Measurements from ENCODE around the gene SNHG17. TPM values are rescaled to one million over a fixed set of nuclear protein-coding genes. Genes with fewer than 3 reads are reported as not detected.
"Not testable (repeated sequence)": the region's sequence is repeated elsewhere in the genome, so short reads cannot be mapped to it uniquely, and the experiment has no call there.

SNHG17 gene
- total and polyA plus RNA-seq, 4 donors, result 17.7 to 46.2 (median 31.2) TPM

- DNase-seq, result peak in 1 of 2 donors; percentile 36
- no peaks in the 10 kb centered on the region for H3K27me3 ChIP-seq (ENCODE audit: control insufficient read depth in 1 of 2, insufficient read depth in 2 of 2, low read length in 1 of 2)
- peaks cover 3 to 24% of the 10 kb centered on the region in 2 donors for H3K36me3 ChIP-seq (ENCODE audit: control insufficient read depth in 1 of 2, insufficient read depth in 2 of 2, low read length in 1 of 2)
- 90 to 91% methylated on average over 9 of the region's 9 CpGs for WGBS, 2 donors
- H3K9me3 ChIP-seq (ENCODE audit: control insufficient read depth, low read length), result no peaks in the 10 kb centered on the region
- H3K4me3 ChIP-seq (ENCODE audit: low read length in 2 of 2), result no peak overlapping the region
- intact Hi-C loops (cut with DNase I), result no loop called here
- ATAC-seq (ENCODE audit: low FRiP score), result no peak
- no peak overlapping the region for H3K27ac ChIP-seq (ENCODE audit: low read depth in 1 of 2, low read length in 2 of 2)
- H3K4me1 ChIP-seq (ENCODE audit: control insufficient read depth in 1 of 2, insufficient read depth in 2 of 2, low read length in 2 of 2), result no peaks in the 10 kb centered on the region
These were observed 14.6 kb downstream of the SNHG17 start for GRCh38 chr20:38420388-38421085.

GRCh38 chr20:38418509-38419204, 16.5 kb downstream of the SNHG17 start:
- Histone ChIP-seq H3K9me3 (ENCODE audit: control insufficient read depth, low read length) (no peaks in the 10 kb centered on the region), H3K4me3 (ENCODE audit: low read length in 2 of 2) (no peak overlapping the region), H3K36me3 (ENCODE audit: control insufficient read depth in 1 of 2, insufficient read depth in 2 of 2, low read length in 1 of 2) (peaks cover 3 to 21% of the 10 kb centered on the region in 2 donors), H3K4me1 (ENCODE audit: control insufficient read depth in 1 of 2, insufficient read depth in 2 of 2, low read length in 2 of 2) (no peaks in the 10 kb centered on the region), H3K27me3 (ENCODE audit: control insufficient read depth in 1 of 2, insufficient read depth in 2 of 2, low read length in 1 of 2) (no peaks in the 10 kb centered on the region), H3K27ac (ENCODE audit: low read depth in 1 of 2, low read length in 2 of 2) (no peak overlapping the region)
- DNase-seq (no peak), ATAC-seq (ENCODE audit: low FRiP score) (peak; percentile 36)
- 51 to 56% methylated on average over 4 of the region's 4 CpGs for WGBS, 2 donors
- intact Hi-C loops (cut with DNase I), result no loop called here

- 91 to 93% methylated on average over 14 of the region's 14 CpGs for WGBS, 2 donors
These were observed 20.2 kb downstream of the SNHG17 start for GRCh38 chr20:38414769-38415450.

DNA sequence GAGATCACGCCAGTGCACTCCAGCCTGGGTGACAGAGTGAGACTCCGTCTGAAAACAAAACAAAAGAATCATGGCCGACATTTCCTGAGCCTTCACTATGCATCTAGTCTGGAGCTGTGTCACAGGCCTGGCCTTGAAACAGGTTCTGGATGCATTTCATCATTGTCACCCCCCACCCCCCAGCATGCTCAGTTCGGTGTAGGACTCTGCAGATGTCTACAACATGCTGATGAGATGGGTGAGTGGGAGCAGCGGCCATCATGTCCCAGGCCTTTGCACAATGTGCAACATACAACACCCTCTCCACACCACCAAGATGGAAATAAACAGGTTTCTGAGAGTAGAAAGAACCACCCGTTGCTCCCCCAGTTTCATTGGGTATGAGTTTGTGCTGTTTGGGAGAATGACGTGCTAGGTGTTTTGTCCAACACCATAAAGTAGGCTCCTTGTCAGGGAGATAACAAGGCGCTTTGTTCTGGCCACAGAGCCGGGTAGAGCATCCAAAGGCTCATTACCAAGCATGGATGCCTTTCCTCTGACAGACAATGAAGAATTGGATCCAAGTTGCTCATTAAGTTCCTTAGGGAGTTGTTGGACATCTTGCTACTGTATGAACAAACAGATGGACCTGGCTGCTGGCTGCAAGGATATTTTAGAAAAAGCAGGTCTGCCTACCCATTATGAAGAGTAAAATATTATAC, 22.1 kb downstream of the SNHG17 start:
- ATAC-seq (ENCODE audit: low FRiP score) (no peak), DNase-seq (no peak)
- no peak overlapping the region for H3K4me3 ChIP-seq (ENCODE audit: low read length in 2 of 2)
- WGBS, 2 donors, result 82 to 84% methylated on average over 9 of the region's 9 CpGs
- no peaks in the 10 kb centered on the region for H3K9me3 ChIP-seq (ENCODE audit: control insufficient read depth, low read length)
- no peaks in the 10 kb centered on the region for H3K4me1 ChIP-seq (ENCODE audit: control insufficient read depth in 1 of 2, insufficient read depth in 2 of 2, low read length in 2 of 2)
- intact Hi-C loops (cut with DNase I), result no loop called here
- H3K27me3 ChIP-seq (ENCODE audit: control insufficient read depth in 1 of 2, insufficient read depth in 2 of 2, low read length in 1 of 2), result no peaks in the 10 kb centered on the region
- H3K36me3 ChIP-seq (ENCODE audit: control insufficient read depth in 1 of 2, insufficient read depth in 2 of 2, low read length in 1 of 2), result peaks cover 0 to 2% of the 10 kb centered on the region in 2 donors
- H3K27ac ChIP-seq (ENCODE audit: low read depth in 1 of 2, low read length in 2 of 2), result no peak overlapping the region

More at GRCh38 chr20:38414769-38415450, 20.2 kb downstream of the SNHG17 start:
- DNase-seq (no peak), ATAC-seq (ENCODE audit: low FRiP score) (no peak)
- Histone ChIP-seq H3K27ac (ENCODE audit: low read depth in 1 of 2, low read length in 2 of 2) (no peak overlapping the region), H3K9me3 (ENCODE audit: control insufficient read depth, low read length) (no peaks in the 10 kb centered on the region), H3K4me1 (ENCODE audit: control insufficient read depth in 1 of 2, insufficient read depth in 2 of 2, low read length in 2 of 2) (no peaks in the 10 kb centered on the region), H3K4me3 (ENCODE audit: low read length in 2 of 2) (no peak overlapping the region), H3K27me3 (ENCODE audit: control insufficient read depth in 1 of 2, insufficient read depth in 2 of 2, low read length in 1 of 2) (no peaks in the 10 kb centered on the region), H3K36me3 (ENCODE audit: control insufficient read depth in 1 of 2, insufficient read depth in 2 of 2, low read length in 1 of 2) (peaks cover 0 to 7% of the 10 kb centered on the region in 2 donors)
- intact Hi-C loops (cut with DNase I), result no loop called here

GRCh38 chr20:38407822-38408221, 27.3 kb downstream of the SNHG17 start:
- H3K36me3 ChIP-seq (ENCODE audit: control insufficient read depth in 1 of 2, insufficient read depth in 2 of 2, low read length in 1 of 2); H3K4me3 ChIP-seq (ENCODE audit: low read length in 2 of 2); ATAC-seq (ENCODE audit: low FRiP score); H3K4me1 ChIP-seq (ENCODE audit: control insufficient read depth in 1 of 2, insufficient read depth in 2 of 2, low read length in 2 of 2); DNase-seq; H3K27ac ChIP-seq (ENCODE audit: low read depth in 1 of 2, low read length in 2 of 2); H3K9me3 ChIP-seq (ENCODE audit: control insufficient read depth, low read length); H3K27me3 ChIP-seq (ENCODE audit: control insufficient read depth in 1 of 2, insufficient read depth in 2 of 2, low read length in 1 of 2): not testable (repeated sequence)
- intact Hi-C loops (cut with DNase I), result loop anchor here (5.0 to 10.0 kb wide), 3 partner anchors 63 to 1206 kb away; partner anchors contain the start of gene LBP (in 1 of the 2)
- WGBS, 2 donors, result 83 to 88% methylated on average over 7 to 9 of the region's 9 CpGs

- no peak overlapping the region for H3K4me3 ChIP-seq (ENCODE audit: low read length in 2 of 2)
- 92 to 94% methylated on average over 15 to 29 of the region's 29 CpGs for WGBS, 2 donors
- no peaks in the 10 kb centered on the region for H3K36me3 ChIP-seq (ENCODE audit: control insufficient read depth in 1 of 2, insufficient read depth in 2 of 2, low read length in 1 of 2)
- no peaks in the 10 kb centered on the region for H3K4me1 ChIP-seq (ENCODE audit: control insufficient read depth in 1 of 2, insufficient read depth in 2 of 2, low read length in 2 of 2)
- no peaks in the 10 kb centered on the region for H3K27me3 ChIP-seq (ENCODE audit: control insufficient read depth in 1 of 2, insufficient read depth in 2 of 2, low read length in 1 of 2)
- no peak overlapping the region for H3K27ac ChIP-seq (ENCODE audit: low read depth in 1 of 2, low read length in 2 of 2)
- DNase-seq, result no peak
- H3K9me3 ChIP-seq (ENCODE audit: control insufficient read depth, low read length), result no peaks in the 10 kb centered on the region
- intact Hi-C loops (cut with DNase I), result loop anchor here (5.0 to 10.0 kb wide), 3 partner anchors 63 to 1205 kb away; partner anchors contain the start of gene LBP (in 1 of the 2)
- ATAC-seq (ENCODE audit: low FRiP score), result no peak
These were observed 27.8 kb downstream of the SNHG17 start for GRCh38 chr20:38407321-38407720.

GRCh38 chr20:38406476-38406875, 28.7 kb downstream of the SNHG17 start:
- ATAC-seq (ENCODE audit: low FRiP score), result no peak
- intact Hi-C loops (cut with DNase I), result loop anchor here (5.0 to 10.0 kb wide), 3 partner anchors 62 to 1204 kb away; partner anchors contain the start of gene LBP (in 1 of the 2)
- DNase-seq, result no peak
- no peak overlapping the region for H3K27ac ChIP-seq (ENCODE audit: low read depth in 1 of 2, low read length in 2 of 2)
- WGBS, 2 donors, result 81 to 82% methylated on average over 5 of the region's 5 CpGs
- H3K27me3 ChIP-seq (ENCODE audit: control insufficient read depth in 1 of 2, insufficient read depth in 2 of 2, low read length in 1 of 2), result no peaks in the 10 kb centered on the region
- H3K4me3 ChIP-seq (ENCODE audit: low read length in 2 of 2), result no peak overlapping the region
- H3K9me3 ChIP-seq (ENCODE audit: control insufficient read depth, low read length), result no peaks in the 10 kb centered on the region
- no peaks in the 10 kb centered on the region for H3K36me3 ChIP-seq (ENCODE audit: control insufficient read depth in 1 of 2, insufficient read depth in 2 of 2, low read length in 1 of 2)
- no peaks in the 10 kb centered on the region for H3K4me1 ChIP-seq (ENCODE audit: control insufficient read depth in 1 of 2, insufficient read depth in 2 of 2, low read length in 2 of 2)

DNA sequence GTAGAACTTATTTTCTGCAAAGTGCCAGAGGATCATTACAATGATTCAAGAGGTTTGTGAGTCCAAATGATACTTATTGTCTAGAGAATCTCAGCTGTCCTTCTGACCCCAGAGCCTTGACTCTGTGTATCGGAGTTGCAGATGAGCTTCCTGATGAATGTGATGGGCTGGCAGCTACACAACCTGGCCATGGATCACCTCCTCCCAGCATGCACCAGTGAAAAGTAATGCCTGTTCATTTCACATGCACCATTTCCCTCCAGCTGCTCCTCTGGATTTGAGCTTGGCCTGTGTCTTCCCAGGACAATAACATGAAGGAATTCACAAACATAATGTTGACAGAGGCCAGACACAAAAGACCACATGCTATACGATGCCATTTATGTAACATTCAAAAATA, 30.0 kb downstream of the SNHG17 start:
- Histone ChIP-seq H3K27ac (ENCODE audit: low read depth in 1 of 2, low read length in 2 of 2) (no peak overlapping the region), H3K4me3 (ENCODE audit: low read length in 2 of 2) (no peak overlapping the region), H3K4me1 (ENCODE audit: control insufficient read depth in 1 of 2, insufficient read depth in 2 of 2, low read length in 2 of 2) (no peaks in the 10 kb centered on the region), H3K27me3 (ENCODE audit: control insufficient read depth in 1 of 2, insufficient read depth in 2 of 2, low read length in 1 of 2) (no peaks in the 10 kb centered on the region), H3K36me3 (ENCODE audit: control insufficient read depth in 1 of 2, insufficient read depth in 2 of 2, low read length in 1 of 2) (no peaks in the 10 kb centered on the region), H3K9me3 (ENCODE audit: control insufficient read depth, low read length) (no peaks in the 10 kb centered on the region)
- WGBS, 2 donors, result 66 to 72% methylated on average over 2 of the region's 2 CpGs
- DNase-seq (no peak), ATAC-seq (ENCODE audit: low FRiP score) (no peak)
- intact Hi-C loops (cut with DNase I), result loop anchor here (5.0 to 10.0 kb wide), 3 partner anchors 60 to 1203 kb away; partner anchors contain the start of gene LBP (in 1 of the 2)

Data from aorta (tissue), 5 donors.